Suppressor macrophage treated with lipopolysaccharide for 1 hour (primary cell): ENCODE measurements around the gene DAB2IP.
A peak's percentile ranks its signal among the peaks of the same experiment; 100 is the strongest.

ENCODE experiments used
- DNase-seq, 3 donors: peaks; one replicate each; pipeline ENCODE4 v3.0.0-alpha.2; 2020 to 2022

DAB2IP gene

GRCh38 chr9:121685795-121686377, 34.5 kb downstream of the DAB2IP start:
- DNase-seq: no peak

GRCh38 chr9:121686930-121687541, 35.6 kb downstream of the DAB2IP start:
- DNase-seq: peak; percentile 74 to 87 (median 83)

GRCh38 chr9:121688146-121688680, 36.8 kb downstream of the DAB2IP start:
- DNase-seq: no peak

- DNase-seq: no peak
These were observed 37.2 kb downstream of the DAB2IP start for GRCh38 chr9:121688681-121689080.

GRCh38 chr9:121689461-121690157, 38.2 kb downstream of the DAB2IP start:
- DNase-seq: no peak

- DNase-seq: no peak
These were observed 38.9 kb downstream of the DAB2IP start for GRCh38 chr9:121690316-121690715.

- no peak for DNase-seq
These were observed 39.3 kb downstream of the DAB2IP start for GRCh38 chr9:121690766-121691165.

- no peak for DNase-seq
These were observed 40.5 kb downstream of the DAB2IP start for GRCh38 chr9:121691890-121692289.

GRCh38 chr9:121692606-121693387, 41.4 kb downstream of the DAB2IP start:
- DNase-seq: peak; percentile 35 to 42 (median 39)

- DNase-seq: no peak
These were observed 41.9 kb downstream of the DAB2IP start for GRCh38 chr9:121693388-121693670.

GRCh38 chr9:121694001-121694400, 42.6 kb downstream of the DAB2IP start:
- no peak for DNase-seq

- no peak for DNase-seq
These were observed 43.2 kb downstream of the DAB2IP start for GRCh38 chr9:121694600-121694999.

- DNase-seq: peak; percentile 38 to 59 (median 51)
These were observed 45.5 kb downstream of the DAB2IP start for GRCh38 chr9:121696930-121697329.

GRCh38 chr9:121698627-121699570, 47.5 kb downstream of the DAB2IP start:
- peak; percentile 33 to 60 (median 42) for DNase-seq

GRCh38 chr9:121699571-121700164, 48.2 kb downstream of the DAB2IP start:
- no peak for DNase-seq

GRCh38 chr9:121700165-121700831, 48.9 kb downstream of the DAB2IP start:
- DNase-seq: peak in 2 of 3 donors; percentile 41 to 62

GRCh38 chr9:121700832-121701419, 49.5 kb downstream of the DAB2IP start:
- no peak for DNase-seq

- DNase-seq: no peak
These were observed 50.4 kb downstream of the DAB2IP start for GRCh38 chr9:121701736-121702261.

GRCh38 chr9:121703014-121703734, 51.7 kb downstream of the DAB2IP start:
- no peak for DNase-seq

GRCh38 chr9:121704281-121704680, 52.8 kb downstream of the DAB2IP start:
- no peak for DNase-seq
